SK-N-DZ (cell line): Measurements from ENCODE around the gene AFAP1.

ENCODE experiments used
- DNase-seq: peaks from one replicate; pipeline ENCODE4 v3.0.0-alpha.2; 2015; ENCODE audit warnings: low spot score

AFAP1 gene

DNA sequence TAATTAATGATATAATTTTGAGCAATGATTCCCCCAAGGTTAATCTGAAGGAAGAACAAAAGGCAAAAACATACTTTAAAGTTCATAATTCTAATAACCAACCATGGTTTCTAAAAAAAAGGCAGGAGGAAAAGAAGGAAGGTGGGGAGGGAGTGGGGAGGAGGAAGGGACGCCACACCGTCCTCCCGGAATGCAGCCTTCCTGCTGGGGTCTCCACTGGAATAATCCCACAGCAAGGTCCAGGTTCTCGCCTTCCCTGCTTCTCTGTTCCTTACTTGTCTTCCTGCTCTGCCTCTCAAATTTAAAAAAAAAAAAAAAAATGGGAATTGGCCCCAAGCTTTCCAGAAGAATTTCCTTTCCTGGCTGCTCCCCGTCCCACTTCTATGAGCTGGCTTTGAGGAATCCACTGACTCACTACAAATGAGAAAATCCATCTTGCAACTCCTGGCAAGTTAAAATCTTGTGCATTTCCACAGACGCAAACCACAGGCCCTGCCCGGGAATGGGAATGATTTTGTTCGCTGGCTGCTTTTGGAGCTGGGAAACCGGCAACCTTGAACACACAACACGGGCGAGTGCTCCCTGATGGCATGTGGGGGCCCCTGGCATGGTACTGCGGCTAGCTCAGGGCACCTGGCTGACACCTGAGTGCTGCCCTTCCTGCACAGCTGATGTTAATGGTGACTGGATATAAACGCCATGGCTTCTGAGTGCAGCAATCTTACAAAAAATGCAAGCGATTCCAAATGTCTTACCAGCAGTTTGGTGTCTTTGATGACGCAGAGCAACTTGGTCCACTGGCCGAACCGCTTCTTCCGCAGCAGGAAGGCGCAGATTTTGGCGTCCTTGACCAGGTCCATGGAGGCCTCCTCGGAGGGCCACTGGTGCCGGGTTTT is 97.0 kb downstream of the AFAP1 start:
- DNase-seq = no peak

DNA sequence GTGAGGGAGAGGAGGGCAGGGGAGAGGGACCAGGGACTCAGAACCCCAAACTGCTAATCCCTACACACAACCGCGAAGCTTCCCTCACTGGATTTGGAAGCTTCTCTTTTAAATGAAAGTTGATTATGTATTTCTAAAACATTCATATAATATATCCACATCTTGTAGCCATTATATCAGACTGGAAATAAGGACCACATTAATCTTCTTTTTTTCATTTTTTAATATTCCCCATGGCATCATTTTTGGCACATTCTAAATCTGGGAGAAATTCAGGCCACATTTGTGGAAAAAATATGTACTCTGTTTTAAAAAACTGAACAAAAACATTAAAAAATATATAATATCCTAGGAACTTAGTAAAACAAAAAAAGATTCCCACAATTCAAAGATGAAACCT is 97.8 kb downstream of the AFAP1 start:
- no peak for DNase-seq

DNA sequence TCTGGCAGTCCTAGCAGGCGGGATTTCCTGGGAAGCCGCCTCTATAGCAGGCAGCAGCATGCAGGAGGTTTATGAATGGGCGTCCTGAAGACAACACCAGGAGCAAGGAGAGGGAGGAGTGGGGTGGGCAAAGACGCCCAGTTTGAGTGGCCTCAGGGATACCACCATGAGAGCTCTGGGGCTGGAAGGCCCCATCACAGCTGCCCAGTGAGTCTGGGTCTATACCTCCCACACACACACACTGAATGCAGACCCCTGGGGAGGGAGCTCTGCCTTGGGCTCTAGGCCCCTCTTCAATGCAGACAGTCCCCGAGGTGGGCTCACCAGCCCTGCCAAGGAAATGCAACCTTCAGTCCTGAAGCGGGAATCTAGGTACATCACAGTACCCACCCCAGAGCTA is 98.6 kb downstream of the AFAP1 start:
- no peak for DNase-seq

DNA sequence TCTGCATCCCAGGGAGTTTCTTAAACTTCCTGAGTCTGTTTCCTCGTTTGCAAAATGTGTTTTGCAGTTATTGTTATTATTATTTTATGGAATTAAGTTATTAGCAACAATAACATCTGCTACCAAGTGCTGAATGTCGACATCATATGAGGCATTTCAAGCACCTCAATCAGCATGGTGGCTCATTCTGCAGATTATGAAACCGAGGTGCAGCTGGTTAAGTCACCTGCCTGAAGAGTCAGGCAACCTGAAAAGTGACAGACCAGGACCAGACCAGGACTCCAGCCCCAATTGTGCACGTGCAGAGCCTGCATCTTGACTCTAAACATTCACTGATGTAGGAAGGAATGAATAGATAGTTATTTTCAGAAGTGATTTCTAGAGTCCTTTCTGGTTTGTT is 99.8 kb downstream of the AFAP1 start:
- no peak for DNase-seq

DNA sequence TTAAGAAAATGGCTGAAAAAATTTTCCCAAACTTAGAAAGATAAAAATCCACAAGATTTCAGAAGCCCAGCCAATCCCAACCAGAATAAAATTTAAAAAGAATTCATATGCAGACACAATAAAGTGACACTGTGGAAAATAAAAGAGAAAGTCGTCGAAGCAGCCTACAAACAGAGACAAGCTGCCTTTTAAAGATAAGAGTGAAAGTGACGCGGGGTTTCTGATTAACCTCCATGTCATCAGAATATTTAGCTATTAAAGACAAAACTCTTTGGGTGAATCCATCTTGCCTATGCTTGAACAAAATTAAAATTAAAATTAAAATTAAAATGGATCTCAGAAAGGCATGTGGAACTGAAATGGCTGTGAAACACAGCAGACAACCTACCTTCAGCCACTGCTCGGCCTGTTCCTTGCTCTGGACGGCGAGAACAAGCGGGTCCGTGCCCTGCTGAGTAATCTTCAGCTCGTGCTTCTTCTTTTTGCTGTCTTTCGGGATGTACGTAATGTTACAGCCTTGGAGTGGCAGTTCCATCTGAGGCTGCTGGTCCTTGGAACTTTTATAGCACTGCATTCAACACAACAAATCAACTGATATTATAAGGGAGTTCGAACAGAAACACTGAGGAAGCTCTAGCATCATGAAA is 101.4 kb downstream of the AFAP1 start:
- no peak for DNase-seq

DNA sequence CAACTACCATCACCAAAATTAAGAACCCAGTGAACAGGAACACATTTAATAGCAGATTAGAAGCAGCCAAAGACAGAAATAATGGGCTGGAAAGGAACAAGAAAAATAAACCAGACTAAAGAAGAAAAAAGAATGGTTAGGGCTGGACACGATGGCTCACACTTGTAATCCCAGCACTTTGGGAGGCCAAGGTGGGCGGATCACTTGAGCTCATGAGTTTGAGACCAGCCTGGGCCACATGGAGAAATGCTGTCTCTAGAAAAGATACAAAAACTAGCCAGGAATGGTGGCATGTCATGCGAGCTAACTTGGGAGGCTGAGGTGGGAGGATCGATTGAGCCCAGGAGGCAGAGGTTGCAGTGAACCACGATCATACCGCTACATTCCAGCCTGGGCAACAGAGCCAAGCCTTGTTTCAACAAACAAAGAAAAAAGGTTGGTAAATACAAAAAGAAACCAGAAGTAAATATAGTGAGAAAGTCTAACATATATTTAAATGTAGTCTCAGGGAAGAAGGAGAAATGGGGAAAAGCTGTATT is 102.0 kb downstream of the AFAP1 start:
- no peak for DNase-seq

DNA sequence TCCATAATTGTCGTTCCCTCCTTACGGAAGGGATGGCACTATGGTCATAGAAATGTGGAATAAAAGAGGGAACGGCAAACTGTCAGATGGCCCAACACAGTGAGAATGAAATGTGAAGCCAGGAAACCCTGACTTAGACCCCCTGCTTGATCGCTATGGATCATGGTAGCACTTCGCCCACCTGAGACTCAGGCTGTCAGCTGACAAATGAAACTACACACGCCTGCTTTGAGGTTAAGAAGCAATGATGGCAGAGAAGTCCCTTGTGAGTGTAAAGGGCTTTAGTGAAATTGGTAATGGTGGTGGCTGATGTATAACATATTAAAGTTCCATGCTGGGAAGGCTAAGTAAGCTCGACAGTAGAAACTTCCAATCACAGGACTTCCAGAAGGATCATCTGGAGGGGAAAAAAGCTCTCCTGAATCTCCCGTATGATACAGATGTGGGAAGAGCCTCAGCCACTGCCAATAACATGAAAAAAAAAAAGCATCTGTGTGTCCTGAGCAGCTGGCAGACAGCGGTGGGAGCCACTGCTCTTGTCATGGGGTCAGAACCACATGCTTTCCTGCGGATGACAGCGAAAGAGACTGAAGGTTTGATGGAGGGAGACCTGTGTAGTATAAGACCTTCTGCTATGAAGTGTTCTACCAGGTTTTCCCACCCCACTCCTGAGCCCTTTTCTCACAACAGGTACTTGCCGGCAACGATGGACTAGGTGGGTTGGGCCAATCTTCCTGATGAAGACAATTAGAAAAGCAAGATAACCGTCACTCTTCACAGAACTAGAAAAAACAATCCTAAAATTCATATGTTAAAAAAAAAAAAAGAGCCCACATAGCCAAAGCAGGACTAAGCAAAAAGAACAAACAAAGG is 107.6 kb downstream of the AFAP1 start:
- DNase-seq = no peak

DNA sequence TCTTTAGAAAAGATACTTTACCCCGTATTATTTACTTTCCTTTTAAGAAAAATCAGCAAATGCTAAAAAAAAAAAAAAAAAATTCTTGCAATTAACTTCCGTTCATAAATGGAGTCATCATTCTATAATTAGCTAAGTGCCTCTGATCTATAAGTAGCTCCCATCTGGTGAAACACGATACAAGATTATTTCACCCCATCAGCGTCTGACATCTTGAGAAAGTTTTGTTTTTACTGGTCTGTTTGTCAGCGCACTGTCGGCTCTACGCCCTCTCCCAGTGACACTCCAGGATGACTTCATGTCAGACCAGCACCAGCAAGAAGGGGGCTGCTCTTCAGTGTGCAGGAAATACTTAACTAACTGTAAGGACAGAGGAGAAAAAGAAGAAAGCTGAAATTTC is 108.3 kb downstream of the AFAP1 start:
- no peak for DNase-seq

DNA sequence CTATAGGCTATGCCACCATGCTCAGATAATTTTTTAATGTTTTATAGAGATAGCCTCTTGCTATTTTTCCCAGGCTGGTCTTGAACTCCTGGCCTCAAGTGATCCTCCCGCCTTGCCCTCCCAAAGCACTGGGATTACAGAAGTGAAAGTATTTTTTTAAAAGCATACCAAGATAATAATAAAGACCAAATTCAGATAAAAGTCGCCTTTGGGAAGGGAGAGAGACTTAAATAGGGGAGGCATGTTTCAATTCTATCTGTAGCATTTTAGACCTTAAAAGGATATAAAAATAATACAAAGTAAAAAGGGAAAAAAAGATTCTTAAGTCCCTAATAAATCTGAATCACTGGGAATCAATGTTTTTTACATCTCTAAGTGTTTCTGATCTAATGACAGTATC is 108.9 kb downstream of the AFAP1 start:
- no peak for DNase-seq

DNA sequence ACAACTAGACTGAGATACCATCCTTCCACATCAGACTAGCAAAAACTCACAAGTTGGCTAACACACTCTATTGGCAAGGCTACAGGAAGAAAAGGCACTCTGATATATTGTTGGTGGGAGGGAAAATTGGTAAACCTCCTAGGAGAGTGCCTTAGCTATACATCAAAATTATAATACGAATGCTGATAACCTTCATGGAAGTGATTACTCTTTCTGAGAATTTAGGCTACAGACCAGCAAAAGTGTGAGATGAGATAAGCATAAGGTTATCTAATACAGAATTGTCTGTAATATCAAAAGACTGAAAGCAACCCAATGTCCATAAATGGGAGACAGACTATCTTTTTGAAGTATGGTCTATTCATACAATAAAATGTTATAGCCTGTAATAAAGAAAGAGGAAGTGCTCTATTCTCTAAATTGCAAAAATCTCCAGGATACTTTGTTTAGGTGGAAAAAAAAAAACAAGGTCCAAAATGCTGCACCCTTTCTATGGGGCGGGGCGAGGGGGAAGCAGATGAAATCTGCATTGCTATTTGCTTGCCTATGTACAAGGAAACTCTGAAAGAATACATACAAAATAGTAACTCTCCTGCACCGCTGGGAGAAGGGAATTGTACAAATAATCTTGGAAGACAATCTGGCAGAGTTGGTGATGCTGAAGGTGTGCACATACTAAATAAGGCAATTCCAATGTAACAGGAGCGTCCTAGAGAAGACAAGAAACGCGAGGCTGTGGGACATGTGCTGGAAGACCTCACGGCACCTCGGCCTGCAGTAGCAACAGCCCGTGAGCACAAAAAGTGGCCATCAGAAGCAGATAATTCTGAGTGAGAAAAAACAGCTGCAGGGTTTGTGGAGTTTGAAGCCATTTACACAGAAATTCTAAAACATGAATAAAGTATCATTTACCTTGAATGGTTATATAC is 109.7 kb downstream of the AFAP1 start:
- no peak for DNase-seq

DNA sequence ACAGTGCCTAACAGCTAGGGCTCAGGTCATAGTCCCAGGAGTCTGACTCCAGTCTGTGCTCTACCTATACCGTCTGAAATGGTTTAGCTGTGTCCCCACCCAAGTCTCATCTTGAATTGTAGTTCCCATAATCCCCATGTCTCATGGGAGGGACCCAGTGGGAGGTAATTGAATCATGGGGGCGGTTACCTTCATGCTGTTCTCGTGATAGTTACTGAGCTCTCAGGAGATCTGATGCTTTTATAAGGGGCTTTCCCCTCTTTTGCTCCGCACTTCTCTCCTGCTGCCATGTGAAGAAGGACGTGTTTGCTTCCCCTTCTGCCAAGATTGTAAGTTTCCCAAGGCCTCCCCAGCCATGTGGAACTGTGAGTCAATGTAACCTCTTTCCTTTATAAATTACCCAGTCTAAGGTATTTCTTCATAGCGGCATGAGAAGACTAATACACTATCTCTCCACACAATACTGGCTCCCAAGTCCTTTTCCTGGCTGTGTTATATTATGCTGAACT is 110.8 kb downstream of the AFAP1 start:
- DNase-seq = no peak

DNA sequence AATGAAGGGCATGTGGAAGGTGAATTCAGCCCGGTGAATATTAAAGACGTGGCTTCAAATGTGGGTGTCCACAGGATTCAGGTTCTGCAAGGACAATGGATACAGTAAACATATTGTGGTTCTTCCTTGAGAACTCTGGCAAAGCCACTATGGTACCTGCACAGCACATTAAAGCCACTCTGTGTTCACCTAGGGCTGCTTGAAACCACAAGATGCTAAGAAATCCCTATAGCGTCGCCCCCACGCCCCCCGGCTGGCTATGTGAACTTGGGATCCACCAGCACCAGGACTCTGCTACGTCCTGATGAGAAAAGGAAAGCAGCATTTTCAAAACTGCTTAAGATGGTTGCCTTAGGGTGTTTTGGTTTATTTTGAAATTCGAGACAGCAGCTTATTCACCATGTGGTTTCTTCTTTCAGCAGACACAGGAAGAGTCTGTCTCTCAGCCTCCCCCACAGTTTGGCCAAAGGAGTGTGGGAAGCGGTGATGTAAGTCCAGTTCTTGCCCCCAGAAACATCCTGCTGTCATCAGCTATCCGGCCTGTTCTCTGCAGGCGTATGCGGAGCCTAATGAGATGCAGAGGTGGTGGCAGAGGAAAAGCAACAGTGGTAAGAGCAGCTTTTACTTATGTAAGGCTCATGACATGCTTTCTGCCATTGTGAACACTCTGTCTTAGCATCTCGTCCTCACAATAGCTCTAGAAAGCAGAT is 111.5 kb downstream of the AFAP1 start:
- DNase-seq = no peak

DNA sequence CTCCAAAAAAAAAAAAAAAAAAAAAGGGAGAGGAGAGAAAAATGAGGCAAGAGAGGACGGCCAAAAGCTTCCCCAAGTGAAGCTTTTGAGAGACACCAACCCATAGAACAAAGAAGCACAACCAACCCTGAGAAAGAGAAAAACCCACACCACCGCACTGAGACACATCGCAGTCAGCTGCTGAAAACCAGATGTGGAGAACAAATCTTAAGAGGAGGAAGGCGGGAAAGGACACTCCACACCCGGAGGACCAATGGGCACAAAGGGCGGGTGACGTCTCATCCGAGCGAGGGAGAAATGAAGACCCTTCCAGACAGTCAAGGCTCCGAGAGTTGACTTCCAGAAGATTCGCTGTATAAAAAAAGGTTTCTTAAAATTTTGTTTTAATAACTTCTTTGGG is 112.1 kb downstream of the AFAP1 start:
- DNase-seq = no peak

DNA sequence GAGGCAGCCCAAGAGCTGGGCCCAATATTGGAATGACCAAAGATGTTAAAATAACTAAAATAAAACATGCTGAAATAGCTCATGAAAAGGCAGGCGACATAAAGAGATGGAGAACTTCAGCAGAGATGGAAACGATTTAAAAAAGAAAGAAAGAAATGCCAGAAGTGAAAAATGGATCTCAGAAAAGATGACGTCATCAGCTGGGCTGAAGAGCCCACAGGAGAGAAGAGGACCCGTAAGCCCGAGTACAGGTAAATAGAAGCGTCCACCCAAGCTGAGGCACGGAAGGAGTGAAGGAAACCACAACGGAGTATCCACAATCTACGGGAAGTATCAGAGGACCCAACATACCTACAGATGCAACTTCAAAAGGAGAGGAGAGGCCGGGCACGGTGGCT is 112.8 kb downstream of the AFAP1 start:
- no peak for DNase-seq

DNA sequence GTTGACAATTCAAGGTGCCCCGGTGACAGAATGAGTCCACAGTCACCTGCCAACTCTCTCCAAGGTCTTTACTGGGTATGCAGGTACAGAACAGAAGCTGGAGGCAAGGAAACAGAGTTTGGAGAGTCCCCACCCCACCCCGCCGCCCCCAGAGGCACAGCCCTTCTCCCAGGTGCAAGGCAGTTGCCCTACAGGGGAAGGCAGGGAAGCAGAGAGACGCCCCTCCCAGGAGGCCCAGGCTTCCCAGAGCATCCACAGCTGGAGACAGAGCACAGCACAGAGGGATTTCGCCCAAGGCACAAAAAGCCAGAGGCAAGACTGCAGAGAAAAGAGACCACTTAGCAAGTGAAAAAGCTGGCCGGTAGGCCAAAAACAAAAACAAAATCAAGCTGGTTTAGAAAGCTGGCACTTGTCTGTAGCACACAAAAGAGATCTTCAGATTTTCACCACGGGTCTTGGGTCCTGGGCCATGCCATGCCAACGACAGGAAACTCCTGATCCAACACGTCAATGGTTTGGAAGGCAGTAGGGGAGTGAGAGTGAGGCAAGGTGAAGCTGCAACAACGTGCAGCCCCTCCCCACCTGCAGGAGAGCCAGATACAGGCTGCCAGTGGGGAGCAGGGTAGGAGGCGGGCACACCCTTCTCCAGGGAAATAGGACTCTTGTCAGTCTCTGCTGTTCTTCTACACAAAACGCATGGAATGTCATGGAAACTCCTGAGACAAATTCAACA is 113.3 kb downstream of the AFAP1 start:
- DNase-seq = no peak

DNA sequence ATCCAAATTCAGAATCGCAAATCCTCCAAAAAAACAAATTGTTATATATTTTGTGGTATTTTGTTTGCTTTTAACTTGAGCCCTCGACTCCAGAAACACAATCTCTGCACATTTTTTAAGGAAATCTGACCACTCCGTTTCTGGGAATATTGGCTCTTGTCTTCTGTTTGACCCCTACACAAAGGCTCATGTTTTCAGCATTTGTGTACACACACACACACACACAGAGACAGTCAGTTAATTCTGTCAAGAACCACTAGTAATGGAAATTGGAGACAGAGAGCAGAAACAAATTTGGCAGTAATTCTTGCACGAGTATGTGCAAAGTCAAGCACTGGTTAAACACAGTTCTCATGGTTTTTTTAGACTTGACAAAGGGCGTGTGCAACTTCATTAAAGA is 115.4 kb downstream of the AFAP1 start:
- DNase-seq = no peak

DNA sequence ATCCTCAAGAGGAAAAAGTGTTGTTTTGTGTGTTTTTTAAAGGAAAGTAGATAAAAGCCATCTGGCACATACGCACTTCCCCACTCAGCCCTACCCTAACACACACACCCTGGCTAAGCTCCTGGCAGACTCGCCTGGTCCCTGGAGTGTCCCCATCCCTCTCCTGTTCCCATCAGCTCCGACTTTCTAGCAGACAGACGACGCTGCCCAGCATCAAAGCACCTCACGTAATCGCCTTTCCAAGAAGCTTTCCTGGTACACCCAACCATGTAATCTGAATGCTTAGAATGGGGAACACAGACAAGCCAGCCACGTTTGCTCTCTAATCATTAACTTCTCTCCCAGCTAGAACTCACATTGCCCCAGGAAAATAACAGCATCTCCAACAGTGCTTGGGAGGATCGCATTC is 116.2 kb downstream of the AFAP1 start:
- no peak for DNase-seq

DNA sequence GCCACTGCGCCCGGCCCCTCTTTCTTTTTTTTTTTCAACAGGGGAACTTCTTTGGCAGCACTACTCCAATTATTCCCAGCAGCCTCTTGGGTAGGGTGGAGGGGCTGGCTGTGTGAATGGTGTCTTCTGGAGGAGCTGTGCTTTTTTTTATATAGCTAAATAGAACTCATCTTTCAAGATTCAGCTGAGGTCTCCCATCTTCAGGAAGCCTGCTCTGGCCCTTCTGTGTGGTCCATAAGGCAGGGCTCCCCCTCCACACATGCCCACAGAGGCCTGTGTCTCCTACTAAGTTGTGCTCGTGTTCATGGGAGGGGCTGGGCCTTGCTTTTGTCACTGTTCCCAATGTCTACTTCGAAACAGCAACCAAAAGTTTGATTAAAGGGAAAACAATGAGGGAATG is 116.8 kb downstream of the AFAP1 start:
- DNase-seq = no peak

DNA sequence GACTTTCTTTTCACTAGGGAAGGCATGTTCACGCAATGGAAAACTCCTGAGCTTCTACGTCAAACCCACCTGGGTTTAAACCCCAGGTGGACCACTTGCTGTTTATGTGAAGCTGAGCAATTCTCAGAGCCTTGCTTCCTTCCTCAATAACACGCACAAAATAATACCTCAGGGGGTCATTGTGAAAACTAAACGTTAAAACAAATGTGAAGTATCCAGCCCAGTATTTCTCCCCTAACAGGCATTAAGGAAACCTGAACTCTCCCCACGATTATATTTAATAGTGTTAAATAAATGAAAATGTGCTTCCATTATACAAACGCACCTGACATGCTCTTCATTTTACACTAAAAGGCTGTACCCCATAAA is 117.5 kb downstream of the AFAP1 start:
- DNase-seq = no peak
